ENCODE measurements around the gene ORM1. TPM values are rescaled to one million over a fixed set of nuclear protein-coding genes. Genes with fewer than 3 reads are reported as not detected.

Gene ORM1
- total RNA-seq, 2 experiments from 2014 or later, result not detected

- H3K9me3 ChIP-seq (ENCODE audit: low read length), result no peaks in the 10 kb centered on the region
- no peaks in the 10 kb centered on the region for H3K79me2 ChIP-seq (ENCODE audit: insufficient read depth, low read depth, low read length)
- H3K4me1 ChIP-seq (ENCODE audit: insufficient read depth, low read length, poor library complexity, severe bottlenecking), result no peaks in the 10 kb centered on the region
- BruUV-seq (replicated peaks), result no TSS peak
- no peak for DNase-seq (ENCODE audit: low spot score)
- H4K20me1 ChIP-seq (ENCODE audit: insufficient read depth, low read length), result no peaks in the 10 kb centered on the region
- CTCF ChIA-PET (ENCODE audit: unreplicated experiment), result interaction anchor here (0.5 kb wide), 1 partner anchor 40 kb away, joined by 3 read pairs; no protein-coding TSS in a partner anchor
- H3K4me2 ChIP-seq (ENCODE audit: low read length), result no peak overlapping the region
- no peak overlapping the region for H2AFZ ChIP-seq (ENCODE audit: low read length)
- intact Hi-C loops (cut with micrococcal nuclease; ENCODE audit: unreplicated experiment), result no loop called here
- H3K4me3 ChIP-seq (ENCODE audit: low read depth, low read length, poor library complexity, severe bottlenecking), result no peak overlapping the region
- H3K36me3 ChIP-seq (ENCODE audit: insufficient read depth, low read length), result no peaks in the 10 kb centered on the region
- TF ChIP-seq EZH2phosphoT487 (IDR thresholded peaks at IDR 0.05; ENCODE audit: borderline replicate concordance, low read depth, low read length), result no peak
- TF ChIP-seq, protein P1, sequence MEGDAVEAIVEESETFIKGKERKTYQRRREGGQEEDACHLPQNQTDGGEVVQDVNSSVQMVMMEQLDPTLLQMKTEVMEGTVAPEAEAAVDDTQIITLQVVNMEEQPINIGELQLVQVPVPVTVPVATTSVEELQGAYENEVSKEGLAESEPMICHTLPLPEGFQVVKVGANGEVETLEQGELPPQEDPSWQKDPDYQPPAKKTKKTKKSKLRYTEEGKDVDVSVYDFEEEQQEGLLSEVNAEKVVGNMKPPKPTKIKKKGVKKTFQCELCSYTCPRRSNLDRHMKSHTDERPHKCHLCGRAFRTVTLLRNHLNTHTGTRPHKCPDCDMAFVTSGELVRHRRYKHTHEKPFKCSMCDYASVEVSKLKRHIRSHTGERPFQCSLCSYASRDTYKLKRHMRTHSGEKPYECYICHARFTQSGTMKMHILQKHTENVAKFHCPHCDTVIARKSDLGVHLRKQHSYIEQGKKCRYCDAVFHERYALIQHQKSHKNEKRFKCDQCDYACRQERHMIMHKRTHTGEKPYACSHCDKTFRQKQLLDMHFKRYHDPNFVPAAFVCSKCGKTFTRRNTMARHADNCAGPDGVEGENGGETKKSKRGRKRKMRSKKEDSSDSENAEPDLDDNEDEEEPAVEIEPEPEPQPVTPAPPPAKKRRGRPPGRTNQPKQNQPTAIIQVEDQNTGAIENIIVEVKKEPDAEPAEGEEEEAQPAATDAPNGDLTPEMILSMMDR (conservative IDR thresholded peaks at IDR 0.05; ENCODE audit: low read length), result no peak
- no peak overlapping the region for H3K27ac ChIP-seq (ENCODE audit: low read depth, low read length, poor library complexity, severe bottlenecking)
- POLR2A ChIA-PET, result no interaction called here
- no peaks in the 10 kb centered on the region for H3K9me2 ChIP-seq (ENCODE audit: insufficient read depth, low read length)
These were observed 42.0 kb upstream of the ORM1 start for GRCh38 chr9:114280636-114281472.

DNA sequence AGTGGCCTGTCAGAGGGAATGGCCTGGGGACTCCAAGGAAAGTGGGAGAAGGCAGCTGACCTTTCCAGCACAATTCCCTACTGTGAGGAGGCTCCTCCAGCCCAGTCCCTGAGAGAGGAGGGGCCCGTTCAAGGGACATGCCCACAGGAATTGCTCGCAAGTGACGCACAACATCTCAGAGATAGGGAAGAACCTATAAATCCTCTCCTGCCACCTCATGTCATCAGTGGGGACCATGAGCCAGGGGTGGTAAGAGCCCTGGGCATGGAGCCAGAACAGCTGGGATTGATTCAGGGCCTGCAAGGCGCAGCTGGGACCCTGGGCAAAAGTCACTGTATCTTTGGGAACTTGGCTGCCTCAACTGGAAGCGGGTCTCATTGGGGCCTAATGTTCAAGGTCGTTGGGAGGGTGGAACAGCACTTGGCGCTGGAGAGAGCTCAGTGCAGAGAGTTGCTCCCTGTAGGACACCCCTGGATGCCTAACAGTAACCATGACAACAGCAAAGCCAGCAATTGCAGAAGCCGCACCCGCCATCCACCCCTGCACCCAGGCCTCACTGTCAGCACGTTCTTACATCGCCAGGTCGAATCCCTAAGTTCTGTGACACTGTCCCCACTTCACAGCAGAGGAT is 41.3 kb upstream of the ORM1 start:
- Histone ChIP-seq H3K4me1 (ENCODE audit: insufficient read depth, low read length, poor library complexity, severe bottlenecking) (no peaks in the 10 kb centered on the region), H4K20me1 (ENCODE audit: insufficient read depth, low read length) (no peaks in the 10 kb centered on the region), H3K9me3 (ENCODE audit: low read length) (no peaks in the 10 kb centered on the region), H3K36me3 (ENCODE audit: insufficient read depth, low read length) (no peaks in the 10 kb centered on the region), H2AFZ (ENCODE audit: low read length) (no peak overlapping the region), H3K4me2 (ENCODE audit: low read length) (no peak overlapping the region), H3K4me3 (ENCODE audit: low read depth, low read length, poor library complexity, severe bottlenecking) (no peak overlapping the region), H3K27ac (ENCODE audit: low read depth, low read length, poor library complexity, severe bottlenecking) (no peak overlapping the region), H3K9me2 (ENCODE audit: insufficient read depth, low read length) (no peaks in the 10 kb centered on the region), H3K79me2 (ENCODE audit: insufficient read depth, low read depth, low read length) (no peaks in the 10 kb centered on the region)
- no peak for DNase-seq (ENCODE audit: low spot score)
- no peak for TF ChIP-seq EZH2phosphoT487 (IDR thresholded peaks at IDR 0.05; ENCODE audit: borderline replicate concordance, low read depth, low read length)
- TF ChIP-seq, protein P1 (conservative IDR thresholded peaks at IDR 0.05; ENCODE audit: low read length), result no peak
- ChIA-PET CTCF (ENCODE audit: unreplicated experiment) (no interaction called here), POLR2A (no interaction called here)
- intact Hi-C loops (cut with micrococcal nuclease; ENCODE audit: unreplicated experiment), result no loop called here
- BruUV-seq (replicated peaks), result no TSS peak

GRCh38 chr9:114282104-114282485 is 40.8 kb upstream of the ORM1 start:
- Histone ChIP-seq H3K9me3 (ENCODE audit: low read length) (no peaks in the 10 kb centered on the region), H3K36me3 (ENCODE audit: insufficient read depth, low read length) (no peaks in the 10 kb centered on the region), H4K20me1 (ENCODE audit: insufficient read depth, low read length) (no peaks in the 10 kb centered on the region), H3K79me2 (ENCODE audit: insufficient read depth, low read depth, low read length) (no peaks in the 10 kb centered on the region), H3K27ac (ENCODE audit: low read depth, low read length, poor library complexity, severe bottlenecking) (no peak overlapping the region), H2AFZ (ENCODE audit: low read length) (no peak overlapping the region), H3K4me1 (ENCODE audit: insufficient read depth, low read length, poor library complexity, severe bottlenecking) (no peaks in the 10 kb centered on the region), H3K4me2 (ENCODE audit: low read length) (no peak overlapping the region), H3K9me2 (ENCODE audit: insufficient read depth, low read length) (no peaks in the 10 kb centered on the region), H3K4me3 (ENCODE audit: low read depth, low read length, poor library complexity, severe bottlenecking) (no peak overlapping the region)
- intact Hi-C loops (cut with micrococcal nuclease; ENCODE audit: unreplicated experiment), result no loop called here
- DNase-seq (ENCODE audit: low spot score), result no peak
- ChIA-PET CTCF (ENCODE audit: unreplicated experiment) (no interaction called here), POLR2A (no interaction called here)
- BruUV-seq (replicated peaks), result no TSS peak
- TF ChIP-seq, protein P1 (conservative IDR thresholded peaks at IDR 0.05; ENCODE audit: low read length), result no peak
- no peak for TF ChIP-seq EZH2phosphoT487 (IDR thresholded peaks at IDR 0.05; ENCODE audit: borderline replicate concordance, low read depth, low read length)
